T-helper 17 cell (primary cell): ENCODE data around the gene TMEM106B. TPM values are rescaled to one million over a fixed set of nuclear protein-coding genes. Genes with fewer than 3 reads are reported as not detected.
"Not testable (repeated sequence)": the region's sequence is repeated elsewhere in the genome, so short reads cannot be mapped to it uniquely, and the experiment has no call there.

Experiments
- ATAC-seq: fragments of 150-1000 bp; cut with Tn5 transposase; 2 replicates; pipeline ENCODE4 v1.10.0; 2021; ENCODE audit warnings: mild to moderate bottlenecking, moderate library complexity
- DNase-seq, 3 donors: peaks; one replicate each; pipeline versions ENCODE4 v3.0.0 to v3.0.0-alpha.2; 2020 to 2021
- H3K9me3 ChIP-seq: one replicate; pipeline ENCODE4 v1.7.0; 2013; ENCODE audit warnings: low read length, mild to moderate bottlenecking; ENCODE audit not compliant: control insufficient read depth, poor library complexity, severe bottlenecking
- H3K27ac Mint-ChIP-seq: one replicate; pipeline ENCODE4 v1.8.0; 2022; ENCODE audit warnings: mild to moderate bottlenecking, moderate library complexity, mixed read lengths
- H3K27me3 Mint-ChIP-seq: one replicate; pipeline ENCODE4 v1.8.0; 2022; ENCODE audit warnings: mixed read lengths
- H3K36me3 Mint-ChIP-seq: one replicate; pipeline ENCODE4 v1.8.0; 2022; ENCODE audit warnings: low read depth, mixed read lengths
- H3K4me1 Mint-ChIP-seq: one replicate; pipeline ENCODE4 v1.8.0; 2022; ENCODE audit warnings: mild to moderate bottlenecking, mixed read lengths
- H3K4me3 Mint-ChIP-seq: one replicate; pipeline ENCODE4 v1.8.0; 2022; ENCODE audit warnings: mild to moderate bottlenecking, moderate library complexity, mixed read lengths
- total RNA-seq, 4 donors: library from RNA in 2 of 4; stranded (reverse) in 2 of 4; gene quantifications; one replicate each; pipeline ENCODE4 v1.2.3 and lab custom pipeline; 2022 to 2026

TMEM106B gene
- total RNA-seq (10 to 100 TPM; 23.8 to 27.9 TPM), total RNA-seq (lab: John Stamatoyannopoulos, UW) (46.1 to 62.1 reads per million in 2 donors)

DNA sequence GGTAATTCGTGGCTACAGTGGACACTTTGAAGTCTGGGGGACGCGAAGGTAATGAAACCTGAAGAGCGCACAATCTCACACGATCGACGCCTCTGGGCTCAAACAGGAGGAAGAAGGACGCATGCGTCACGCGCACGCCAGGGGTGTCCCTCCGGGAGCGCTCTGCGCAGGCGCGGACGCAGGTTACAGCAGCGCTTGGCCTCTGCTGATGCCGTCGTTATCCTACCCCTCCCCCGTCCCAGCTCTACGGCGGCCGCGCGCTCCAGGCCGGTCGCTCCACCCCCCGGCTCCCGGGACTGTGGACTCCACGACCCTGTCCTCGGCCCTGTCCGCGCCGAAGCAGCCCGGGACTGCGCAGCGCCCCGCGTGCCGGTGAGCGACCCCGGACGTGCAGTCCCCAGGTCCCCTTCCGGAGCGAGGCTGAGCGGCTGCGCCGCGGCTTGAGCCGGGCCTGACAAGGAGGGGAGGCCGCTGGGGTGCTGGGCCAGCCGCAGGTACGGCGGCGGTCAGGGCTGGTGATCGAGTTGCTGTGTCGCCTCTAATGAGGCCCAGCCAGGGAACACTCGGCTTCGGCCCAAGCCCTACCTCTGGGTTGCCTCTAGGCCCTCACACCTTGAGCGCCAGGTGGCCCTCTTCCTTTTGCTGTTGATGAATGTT is at the start of gene TMEM106B:
Gene TMEM106B (plus strand): TSS at position 241 of the 657 bp plus-strand sequence. CDS start 3,517 bp downstream, outside the sequence.
- H3K4me1 Mint-ChIP-seq, result peaks cover 24% of the 10 kb centered on the region
- H3K9me3 ChIP-seq, result no peaks in the 10 kb centered on the region
- peaks cover 2% of the 10 kb centered on the region for H3K36me3 Mint-ChIP-seq
- ATAC-seq (peak; percentile 90), DNase-seq (peak; percentile 95 to 97 (median 97))
- H3K27me3 Mint-ChIP-seq, result peaks cover 5% of the 10 kb centered on the region
- peak within 1 kb of the TSS; percentile 99 for H3K27ac Mint-ChIP-seq
- peak within 1 kb of the TSS; percentile 97 for H3K4me3 Mint-ChIP-seq

DNA sequence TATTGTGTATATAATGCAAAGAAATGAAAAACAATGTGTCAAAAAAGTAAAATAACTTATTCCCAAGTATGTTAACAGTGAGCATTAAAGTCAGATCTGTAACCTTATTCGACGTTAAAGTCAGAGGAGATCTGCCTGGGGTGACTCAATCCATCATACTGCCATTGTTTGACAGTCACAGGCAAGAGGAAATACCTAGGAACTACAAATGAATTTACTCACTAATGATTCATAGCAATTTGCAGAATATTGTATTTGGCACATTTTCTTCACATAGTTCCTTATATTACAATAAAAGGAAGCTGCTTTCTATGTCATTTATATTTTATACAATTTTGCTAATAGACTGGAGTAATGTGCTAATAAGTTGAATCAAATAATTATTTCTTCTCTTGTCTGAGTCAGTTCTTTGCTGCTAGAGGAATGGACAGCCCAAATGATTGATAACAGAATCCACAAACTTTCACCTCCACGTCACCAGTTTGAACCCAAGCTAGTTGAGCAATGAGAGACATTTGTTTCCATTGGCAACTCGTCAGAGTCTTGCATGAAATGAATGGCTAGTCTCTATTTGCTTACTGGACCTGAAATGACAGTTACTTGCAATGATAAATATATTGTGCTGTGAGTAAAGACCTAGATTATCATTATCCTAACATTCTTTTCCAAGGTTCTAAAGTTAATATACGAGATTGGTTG is 48.5 kb upstream of the TMEM106B start:
- no peak overlapping the region for H3K27ac Mint-ChIP-seq

DNA sequence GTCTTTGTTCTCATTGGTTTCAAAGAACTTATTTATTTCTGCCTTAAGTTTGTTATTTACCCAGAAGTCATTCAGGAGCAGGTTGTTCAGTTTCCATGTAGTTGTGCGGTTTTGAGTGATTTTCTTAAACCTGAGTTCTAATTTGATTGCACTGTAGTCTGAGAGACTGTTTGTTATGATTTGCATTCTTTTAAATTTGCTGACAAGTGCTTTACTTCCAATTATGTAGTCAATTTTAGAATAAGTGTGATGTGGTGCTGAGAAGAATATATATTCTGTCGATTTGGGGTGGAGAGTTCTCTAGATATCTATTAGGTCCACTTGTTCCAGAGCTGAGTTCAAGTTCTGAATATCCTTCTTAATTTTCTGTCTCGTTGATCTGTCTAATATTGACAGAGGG is 43.0 kb upstream of the TMEM106B start:
- H3K36me3 Mint-ChIP-seq, H3K27me3 Mint-ChIP-seq, H3K27ac Mint-ChIP-seq, H3K9me3 ChIP-seq, H3K4me1 Mint-ChIP-seq, DNase-seq, H3K4me3 Mint-ChIP-seq, ATAC-seq: not testable (repeated sequence)

More for the DNA sequence above, 48.5 kb upstream of the TMEM106B start:
- H3K9me3 ChIP-seq, result no peaks in the 10 kb centered on the region
- H3K4me3 Mint-ChIP-seq, result no peak overlapping the region
- no peak for DNase-seq
- H3K27me3 Mint-ChIP-seq, result no peaks in the 10 kb centered on the region
- H3K36me3 Mint-ChIP-seq, result no peaks in the 10 kb centered on the region
- no peak for ATAC-seq
- H3K4me1 Mint-ChIP-seq, result peaks cover 5% of the 10 kb centered on the region

DNA sequence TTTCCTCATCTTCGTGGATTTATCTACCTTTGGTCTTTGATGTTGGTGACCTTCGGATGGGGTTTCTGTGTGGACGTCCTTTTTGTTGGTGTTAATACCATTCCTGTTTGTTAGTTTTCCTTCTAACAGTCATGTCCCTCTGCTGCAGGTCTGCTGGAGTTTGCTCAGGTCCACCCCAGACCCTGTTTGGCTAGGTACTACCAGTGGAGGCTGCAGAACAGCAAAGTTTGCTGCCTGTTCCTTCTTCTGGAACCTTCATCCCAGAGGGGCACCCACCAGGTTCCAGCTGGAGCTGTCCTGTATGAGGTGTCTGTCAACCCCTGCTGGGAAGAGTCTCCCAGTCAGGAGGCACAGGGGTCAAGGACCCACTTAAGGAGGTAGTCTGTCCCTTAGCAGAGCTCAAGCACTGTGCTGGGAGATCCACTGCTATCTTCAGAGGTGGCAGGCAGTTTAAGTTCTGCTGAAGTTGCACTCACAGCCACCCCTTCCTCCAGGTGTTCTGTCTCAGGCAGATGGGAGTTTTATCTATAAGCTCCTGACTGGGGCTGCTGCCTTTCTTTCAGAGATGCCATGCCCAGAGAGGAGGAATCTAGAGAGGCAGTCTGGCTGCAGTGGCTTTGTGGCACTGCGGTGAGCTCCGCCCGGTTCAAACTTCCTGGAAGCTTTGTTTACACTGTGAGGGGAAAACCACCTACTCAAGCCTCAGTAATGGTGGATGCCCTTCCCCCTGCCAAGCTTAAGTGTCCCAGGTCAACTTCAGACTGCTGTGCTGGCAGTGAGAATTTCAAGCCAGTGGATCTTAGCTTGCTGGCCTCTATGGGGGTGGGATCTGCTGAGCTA is 40.9 kb upstream of the TMEM106B start:
- DNase-seq (peak in 2 of 3 donors; percentile 18 to 33), ATAC-seq (peak; percentile 97)
- H3K27me3 Mint-ChIP-seq, H3K9me3 ChIP-seq, H3K4me1 Mint-ChIP-seq, H3K36me3 Mint-ChIP-seq: not testable (repeated sequence)
- Mint-ChIP-seq H3K4me3 (peak overlapping the region; percentile 5), H3K27ac (peak overlapping the region; percentile 84)

DNA sequence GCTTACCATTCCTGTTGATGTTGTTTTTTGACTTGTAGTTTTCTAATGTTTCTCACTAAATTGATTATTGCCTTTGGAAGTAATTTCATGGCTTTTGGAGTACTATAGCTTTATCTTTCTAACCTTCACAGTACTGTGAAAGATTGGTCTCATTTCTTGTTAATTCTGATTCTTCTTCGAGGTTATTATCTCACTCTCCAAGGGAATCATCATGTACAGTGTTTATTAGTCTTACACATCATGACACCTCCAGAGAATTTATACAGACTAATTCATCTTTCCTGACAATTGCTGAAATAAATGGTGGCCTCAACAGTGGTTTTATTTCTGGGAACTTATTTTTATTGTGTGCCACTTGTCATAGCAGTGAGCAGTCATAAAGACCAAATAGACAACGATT is 37.4 kb upstream of the TMEM106B start:
- ATAC-seq (no peak), DNase-seq (no peak)
- peaks cover 2% of the 10 kb centered on the region for H3K36me3 Mint-ChIP-seq
- no peak overlapping the region for H3K4me3 Mint-ChIP-seq
- peaks cover 3% of the 10 kb centered on the region for H3K4me1 Mint-ChIP-seq
- no peaks in the 10 kb centered on the region for H3K9me3 ChIP-seq
- H3K27me3 Mint-ChIP-seq, result no peaks in the 10 kb centered on the region
- no peak overlapping the region for H3K27ac Mint-ChIP-seq

DNA sequence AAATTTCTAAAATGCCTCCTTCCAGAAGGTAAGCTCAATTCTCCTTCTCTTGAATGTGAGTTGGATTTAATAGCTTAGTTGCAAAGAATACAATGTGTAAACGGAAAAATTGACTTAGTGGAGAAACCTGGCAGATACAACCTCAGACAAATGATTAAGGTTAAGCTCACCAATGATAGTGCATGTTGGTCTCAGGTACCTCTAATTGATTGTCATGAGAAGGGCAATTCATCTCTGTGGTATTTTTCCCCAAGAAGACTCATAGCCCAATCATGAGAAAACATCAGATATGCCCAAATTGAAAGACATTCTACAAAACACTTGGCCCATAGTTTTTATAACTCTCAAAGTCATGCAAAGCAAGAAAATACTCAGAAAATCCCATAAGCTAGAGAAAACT is 36.2 kb upstream of the TMEM106B start:
- Mint-ChIP-seq H3K4me1 (peaks cover 2% of the 10 kb centered on the region), H3K27ac (no peak overlapping the region), H3K27me3 (no peaks in the 10 kb centered on the region), H3K4me3 (no peak overlapping the region), H3K36me3 (peaks cover 2% of the 10 kb centered on the region)
- DNase-seq (no peak), ATAC-seq (no peak)
- H3K9me3 ChIP-seq, result no peaks in the 10 kb centered on the region

DNA sequence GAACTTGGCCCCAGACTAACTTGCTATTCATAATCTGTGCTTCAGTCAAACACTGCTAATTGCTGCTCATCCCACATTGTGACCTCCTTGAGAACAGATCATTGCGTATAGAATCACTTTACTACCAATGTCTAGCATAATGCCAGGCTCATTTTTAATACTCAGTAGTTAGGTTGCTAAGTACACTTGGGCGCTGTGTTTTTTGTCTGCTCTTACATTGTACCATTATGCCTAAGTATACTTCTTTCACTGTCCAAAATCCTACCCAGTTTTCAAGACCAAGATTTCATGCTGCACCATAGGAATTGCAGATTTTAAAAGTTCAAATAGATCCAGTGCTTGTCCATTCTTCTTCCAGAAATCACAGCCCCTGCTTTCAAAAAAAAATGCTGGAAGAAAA is 32.8 kb upstream of the TMEM106B start:
- no peaks in the 10 kb centered on the region for H3K27me3 Mint-ChIP-seq
- H3K4me1 Mint-ChIP-seq, result peaks cover 2% of the 10 kb centered on the region
- no peak overlapping the region for H3K27ac Mint-ChIP-seq

DNA sequence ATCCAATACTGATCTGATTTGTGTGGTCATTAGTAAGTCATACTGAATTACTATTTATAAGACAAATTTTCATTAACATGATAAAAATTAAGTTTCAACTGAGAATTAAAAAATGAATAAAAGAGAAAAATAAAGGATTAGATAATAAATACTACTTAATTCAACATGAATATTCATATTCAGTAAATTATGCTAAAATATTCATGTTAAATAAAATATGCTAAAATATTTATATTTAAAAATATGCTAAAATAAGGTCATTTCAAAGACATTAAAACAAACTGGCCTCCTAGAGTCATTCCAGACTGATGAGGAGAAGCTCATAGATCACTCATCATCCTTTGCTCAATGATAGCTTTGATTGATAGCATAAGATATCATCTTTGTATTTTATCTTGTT is 16.7 kb upstream of the TMEM106B start:
- H3K9me3 ChIP-seq, result no peaks in the 10 kb centered on the region
- no peak overlapping the region for H3K4me3 Mint-ChIP-seq
- H3K27ac Mint-ChIP-seq, result no peak overlapping the region
- no peaks in the 10 kb centered on the region for H3K36me3 Mint-ChIP-seq
- H3K4me1 Mint-ChIP-seq, result peaks cover 2% of the 10 kb centered on the region
- peaks cover 3% of the 10 kb centered on the region for H3K27me3 Mint-ChIP-seq
- no peak for DNase-seq
- ATAC-seq, result no peak

More for the DNA sequence above, 32.8 kb upstream of the TMEM106B start:
- no peaks in the 10 kb centered on the region for H3K36me3 Mint-ChIP-seq
- no peaks in the 10 kb centered on the region for H3K9me3 ChIP-seq
- H3K4me3 Mint-ChIP-seq, result no peak overlapping the region
- ATAC-seq (no peak), DNase-seq (no peak)

DNA sequence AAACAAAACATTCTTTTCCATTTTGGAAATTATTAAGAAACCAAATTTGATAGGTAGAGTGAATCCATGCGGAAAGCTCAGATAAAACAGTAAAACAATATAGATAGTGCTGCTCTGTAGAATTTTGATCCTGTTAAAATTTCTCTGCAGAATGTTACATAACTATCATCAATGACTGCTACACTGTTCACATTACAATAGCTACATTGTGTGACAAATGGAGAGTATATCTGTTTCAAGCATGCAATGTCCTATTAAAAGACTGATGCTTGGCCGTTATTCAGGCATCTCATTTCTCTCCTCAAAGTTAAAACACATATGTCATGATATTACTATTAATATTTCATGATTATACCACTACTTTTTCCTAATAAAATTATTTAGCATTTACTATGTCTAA is 14.7 kb upstream of the TMEM106B start:
- H3K4me3 Mint-ChIP-seq, result no peak overlapping the region
- DNase-seq (no peak), ATAC-seq (no peak)
- peaks cover 2% of the 10 kb centered on the region for H3K4me1 Mint-ChIP-seq
- peaks cover 4% of the 10 kb centered on the region for H3K27me3 Mint-ChIP-seq
- no peaks in the 10 kb centered on the region for H3K9me3 ChIP-seq
- no peak overlapping the region for H3K27ac Mint-ChIP-seq
- H3K36me3 Mint-ChIP-seq, result no peaks in the 10 kb centered on the region

DNA sequence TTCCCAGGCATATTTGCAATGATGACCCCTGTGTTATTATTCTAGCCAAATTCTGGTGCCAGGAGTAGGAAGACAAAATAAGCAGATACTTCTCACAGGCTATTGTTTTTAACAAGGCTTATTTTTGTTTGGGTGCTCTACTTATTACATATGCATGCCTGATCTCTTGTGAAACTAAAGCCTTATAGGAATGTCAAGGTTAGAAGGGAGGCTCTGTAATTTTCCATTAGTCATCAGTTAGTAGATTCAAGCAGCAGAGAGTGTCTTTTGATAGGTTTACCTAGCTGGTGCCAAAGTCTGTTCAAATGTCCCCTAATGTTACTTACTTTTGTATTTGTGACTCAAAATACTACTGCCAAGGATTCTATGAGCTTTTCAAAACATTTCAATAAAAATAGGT is 11.7 kb upstream of the TMEM106B start:
- Mint-ChIP-seq H3K36me3 (no peaks in the 10 kb centered on the region), H3K4me3 (no peak overlapping the region), H3K27ac (no peak overlapping the region), H3K4me1 (peaks cover 2% of the 10 kb centered on the region), H3K27me3 (peaks cover 4% of the 10 kb centered on the region)
- DNase-seq (no peak), ATAC-seq (no peak)
- H3K9me3 ChIP-seq, result no peaks in the 10 kb centered on the region

DNA sequence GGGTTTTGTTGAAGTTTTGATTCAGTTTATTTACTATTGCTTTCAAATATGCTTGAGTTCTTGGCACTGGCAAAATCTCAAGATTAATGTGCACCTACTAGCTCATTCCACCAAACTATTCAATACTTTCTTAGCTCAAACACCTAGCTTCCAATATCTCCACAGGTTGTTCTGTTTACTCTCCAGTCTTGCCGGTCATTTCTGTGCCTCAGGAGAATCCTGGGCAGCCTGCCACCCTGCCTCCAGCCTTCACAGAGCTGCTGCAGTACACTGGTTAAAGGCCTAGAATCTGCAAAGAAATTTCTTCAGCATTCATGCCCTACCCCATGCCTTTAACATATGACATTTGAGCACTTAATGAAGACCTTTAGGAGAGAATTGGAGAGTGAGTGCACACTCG is 4.0 kb upstream of the TMEM106B start:
- ATAC-seq (no peak), DNase-seq (no peak)
- peaks cover 5% of the 10 kb centered on the region for H3K27me3 Mint-ChIP-seq
- no peak overlapping the region for H3K27ac Mint-ChIP-seq
- H3K9me3 ChIP-seq, result no peaks in the 10 kb centered on the region
- H3K36me3 Mint-ChIP-seq, result peaks cover 2% of the 10 kb centered on the region
- H3K4me3 Mint-ChIP-seq, result no peak overlapping the region
- peaks cover 15% of the 10 kb centered on the region for H3K4me1 Mint-ChIP-seq

DNA sequence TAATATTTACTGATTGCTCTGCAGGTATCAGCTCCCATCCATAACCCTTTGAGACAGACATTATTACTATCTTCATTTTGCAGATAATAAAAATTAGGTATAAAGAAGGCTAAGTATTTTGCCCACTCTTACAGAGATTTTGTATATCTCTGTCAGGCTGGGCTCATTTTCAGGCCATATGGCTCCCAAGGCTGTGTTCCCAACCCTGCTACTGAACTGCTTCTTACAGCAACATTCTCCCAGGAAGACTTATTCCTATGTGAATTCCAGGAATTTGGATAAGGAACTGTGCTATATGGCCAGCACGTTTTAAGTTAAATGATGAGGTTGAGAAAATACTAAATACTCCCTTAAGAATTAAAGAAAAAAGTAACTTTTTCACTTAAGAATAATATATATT is 1.9 kb upstream of the TMEM106B start:
- H3K27ac Mint-ChIP-seq, result no peak overlapping the region
- H3K36me3 Mint-ChIP-seq, result peaks cover 2% of the 10 kb centered on the region
- H3K4me3 Mint-ChIP-seq, result no peak overlapping the region
- no peaks in the 10 kb centered on the region for H3K9me3 ChIP-seq
- no peak for ATAC-seq
- peaks cover 5% of the 10 kb centered on the region for H3K27me3 Mint-ChIP-seq
- no peak for DNase-seq
- peaks cover 20% of the 10 kb centered on the region for H3K4me1 Mint-ChIP-seq
